GM12864 (cell line): ENCODE measurements around the gene HPRT1.

ENCODE experiments used
- DNase-seq: peaks from one replicate; pipeline ENCODE4 v3.0.0-alpha.2; 2011; ENCODE audit warnings: low read depth
- H3K4me3 ChIP-seq: 2 replicates; pipeline ENCODE4 v1.5.1; 2011; ENCODE audit warnings: mild to moderate bottlenecking, low read depth, low read length, control low read depth
- CTCF ChIP-seq: IDR thresholded peaks from 2 replicates; pipeline ENCODE4 v1.5.1; 2011; ENCODE audit warnings: low read depth, mild to moderate bottlenecking, moderate library complexity, low read length, control low read depth, inconsistent platforms; ENCODE audit errors: missing control alignments

Gene HPRT1

GRCh38 chrX:134537179-134537955, 77.4 kb downstream of the HPRT1 start:
- TF ChIP-seq CTCF, result no peak
- no peak overlapping the region for H3K4me3 ChIP-seq
- no peak for DNase-seq

DNA sequence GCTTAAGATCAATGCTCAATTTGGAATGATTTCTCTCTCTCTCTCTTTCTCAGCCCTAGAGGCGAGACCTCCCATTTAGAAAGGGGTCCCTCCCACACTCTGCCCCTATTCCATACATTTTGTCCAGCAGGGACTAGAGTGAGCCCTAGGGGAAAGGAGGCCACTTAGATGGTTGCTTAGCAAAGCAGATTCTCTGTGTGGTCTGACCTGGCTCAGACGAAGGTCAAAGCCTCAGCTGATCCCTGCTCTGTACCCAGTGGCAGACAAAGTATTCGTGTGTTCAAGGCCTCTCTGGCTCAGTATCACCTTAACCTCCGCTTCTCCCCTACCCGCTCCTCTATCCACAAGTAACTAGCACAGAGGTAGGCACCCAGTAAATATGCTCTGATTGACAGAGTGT, 78.4 kb downstream of the HPRT1 start:
- H3K4me3 ChIP-seq, result no peak overlapping the region
- TF ChIP-seq CTCF, result no peak
- DNase-seq, result no peak

- H3K4me3 ChIP-seq, result no peak overlapping the region
- no peak for DNase-seq
- no peak for TF ChIP-seq CTCF
Measured at GRCh38 chrX:134541906-134542305, 81.9 kb downstream of the HPRT1 start.

DNA sequence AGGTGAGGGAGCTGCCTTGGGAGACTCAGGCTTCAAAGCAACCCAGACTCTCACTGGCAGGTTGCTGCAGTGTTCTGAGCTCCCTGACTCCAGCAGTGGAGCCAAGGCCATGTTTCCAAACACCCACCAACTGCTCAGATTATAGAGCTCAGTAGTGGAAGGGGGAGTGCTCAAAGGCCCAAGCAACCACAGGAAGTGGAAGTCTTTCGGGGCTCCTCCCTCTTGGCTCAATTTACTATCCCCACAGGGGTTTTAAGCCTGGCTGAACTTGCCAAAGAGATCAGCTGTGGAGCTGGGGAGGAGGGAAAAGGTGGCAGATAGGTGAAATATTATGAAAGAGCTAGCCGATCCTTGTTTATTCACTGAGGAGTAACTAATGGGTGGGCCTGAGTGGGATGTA, 82.5 kb downstream of the HPRT1 start:
- no peak overlapping the region for H3K4me3 ChIP-seq
- no peak for TF ChIP-seq CTCF
- DNase-seq, result no peak

DNA sequence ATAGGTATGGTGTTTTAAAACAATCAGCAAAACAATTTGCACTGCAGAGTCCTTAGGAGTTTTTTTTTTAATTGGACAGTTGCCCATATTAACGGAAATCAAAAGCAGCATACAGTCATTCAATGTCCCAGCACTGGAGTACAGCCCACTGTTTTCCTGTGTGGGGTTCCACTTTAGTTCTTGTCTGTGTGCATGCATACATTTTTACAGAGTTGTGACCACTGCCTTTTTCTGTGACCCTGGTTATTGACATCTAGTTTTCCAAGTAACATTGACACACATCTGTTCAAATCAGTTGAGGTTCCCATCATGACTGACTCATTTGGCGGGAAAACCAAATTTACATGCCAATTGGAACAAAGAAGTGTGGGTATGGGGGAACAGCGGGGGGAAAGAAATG, 83.3 kb downstream of the HPRT1 start:
- DNase-seq, result no peak
- TF ChIP-seq CTCF, result no peak
- no peak overlapping the region for H3K4me3 ChIP-seq

DNA sequence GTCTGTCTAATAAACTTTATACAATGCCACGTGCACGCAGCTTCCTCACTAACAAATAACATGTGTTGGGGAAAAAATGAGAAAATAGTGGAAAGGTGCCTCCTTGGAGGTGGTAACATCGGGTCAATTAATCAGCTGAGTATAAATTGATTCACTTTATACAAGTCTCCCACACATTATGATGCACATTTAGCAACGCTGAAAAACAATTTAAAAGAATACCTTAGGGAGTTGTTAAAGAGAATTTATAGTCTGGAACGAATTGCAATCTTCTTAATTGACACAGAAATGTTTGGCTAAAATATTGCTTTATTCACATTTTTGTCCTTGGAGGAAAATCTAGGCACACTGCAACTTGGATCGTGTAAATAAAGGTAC, 84.2 kb downstream of the HPRT1 start:
- DNase-seq, result no peak
- TF ChIP-seq CTCF, result no peak
- H3K4me3 ChIP-seq, result no peak overlapping the region

DNA sequence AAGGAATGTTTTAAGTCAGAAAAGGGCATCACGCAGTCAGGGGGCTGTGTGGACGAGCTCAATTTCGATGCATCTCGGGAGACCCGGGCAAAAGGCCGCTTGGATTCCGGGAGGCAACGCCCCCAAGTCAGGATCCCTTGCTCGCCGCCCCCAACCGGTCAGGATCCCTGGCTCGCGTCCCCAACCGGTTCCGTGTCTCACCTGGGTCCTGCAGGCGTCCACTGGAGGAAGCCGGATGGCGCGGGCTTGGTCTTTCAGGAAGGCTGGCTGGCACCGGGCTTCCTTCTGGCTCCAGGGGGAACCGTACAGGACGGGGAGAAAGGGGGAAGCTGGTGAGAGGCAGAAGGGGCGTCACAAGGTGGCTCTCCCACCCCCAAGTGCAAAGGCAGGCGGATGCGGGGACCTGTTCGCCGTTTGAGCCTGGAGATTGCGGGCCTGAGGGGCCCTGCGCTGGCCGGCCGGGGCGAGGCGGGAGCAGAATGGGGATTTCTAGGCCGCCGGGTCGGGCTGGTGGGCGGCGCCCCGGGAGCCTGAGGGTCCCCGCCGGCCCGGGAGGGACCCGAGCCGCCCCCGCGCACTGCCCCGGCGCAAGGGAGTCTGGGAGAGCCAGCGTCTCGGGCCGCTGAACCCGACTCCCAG, 84.7 kb downstream of the HPRT1 start:
- H3K4me3 ChIP-seq, result no peak overlapping the region
- no peak for TF ChIP-seq CTCF
- DNase-seq, result no peak
